HG03196 (cell line): ENCODE results near the gene DMRT3.

ENCODE experiments used
- ATAC-seq: cut with Tn5 transposase; IDR thresholded peaks from one replicate; pipeline ENCODE4 v1.9.1; 2021; ENCODE audit not compliant: unreplicated experiment

Gene DMRT3

GRCh38 chr9:970151-970996 lies 6.1 kb upstream of the DMRT3 start:
- ATAC-seq, result no peak

DNA sequence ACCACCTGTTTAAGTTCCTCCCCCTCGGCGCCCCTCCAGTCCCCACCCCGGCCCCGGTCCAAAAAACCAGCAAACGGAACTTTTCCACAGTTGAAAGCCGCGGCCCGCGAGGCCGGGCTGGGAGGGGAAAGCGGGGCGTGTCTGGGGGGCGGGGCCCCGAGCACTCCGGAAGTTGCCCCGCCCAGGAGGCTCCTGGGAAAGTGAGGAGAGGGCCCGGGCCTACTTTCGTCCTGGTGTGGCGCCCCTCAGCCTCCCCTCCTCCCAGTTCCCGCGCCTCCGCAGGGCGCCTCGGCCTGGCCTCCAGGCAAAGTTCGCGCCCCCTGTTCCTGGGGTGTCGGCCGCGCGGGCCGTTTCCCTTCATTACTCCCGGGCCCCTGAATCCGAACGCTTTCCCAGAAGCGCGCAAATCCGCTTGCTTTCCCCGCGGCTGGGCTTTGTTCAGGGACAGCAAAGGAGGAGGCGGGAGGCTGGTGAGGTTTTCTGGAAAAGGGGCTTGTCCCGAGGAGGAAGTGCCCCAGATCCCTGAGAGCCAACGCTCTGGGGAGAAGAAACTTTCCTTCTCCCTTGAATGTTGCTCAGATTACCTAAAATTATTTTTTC lies 4.5 kb upstream of the DMRT3 start:
- no peak for ATAC-seq

DNA sequence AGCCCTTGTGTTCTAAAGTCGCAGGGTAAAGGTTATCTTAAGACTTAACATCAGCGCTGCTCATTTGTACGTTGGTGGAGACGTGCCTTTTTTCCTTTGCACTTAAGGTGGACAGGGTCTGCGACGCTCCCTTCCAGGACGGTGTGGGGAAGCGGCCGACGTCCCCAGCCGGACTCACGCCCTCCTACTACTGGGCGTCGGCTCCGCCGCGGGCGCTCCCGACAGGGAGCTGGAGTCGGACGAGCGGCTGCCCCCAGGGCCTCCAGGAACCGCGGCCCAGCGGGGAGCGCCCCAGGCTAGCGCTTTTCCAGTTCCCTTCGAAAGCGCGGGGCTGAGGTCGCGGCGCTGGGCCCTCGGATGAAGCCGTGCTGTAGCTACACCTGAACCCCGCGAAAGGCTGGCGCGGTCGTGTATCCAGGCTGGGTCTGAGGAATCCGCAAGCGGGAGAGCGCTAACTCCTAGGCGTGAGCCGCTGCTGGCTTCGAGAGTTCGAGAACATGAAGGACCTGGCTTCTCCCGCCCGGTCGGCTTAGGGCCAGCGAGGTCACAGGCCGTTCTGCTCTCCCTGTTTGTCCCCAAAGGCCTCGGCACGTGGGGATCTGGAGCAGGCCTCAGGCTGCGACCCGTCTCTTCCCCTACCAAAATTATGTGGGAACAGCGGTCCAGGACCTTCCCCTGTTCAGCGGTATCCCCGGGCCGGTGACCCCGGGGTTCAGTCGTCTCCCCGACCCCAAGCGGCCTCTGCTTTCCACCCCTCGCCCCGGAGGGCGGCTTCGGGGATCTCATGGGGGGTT lies 3.8 kb upstream of the DMRT3 start:
- ATAC-seq, result no peak

- ATAC-seq, result no peak
Observed at GRCh38 chr9:973295-973834, 3.1 kb upstream of the DMRT3 start.

- no peak for ATAC-seq
Observed at GRCh38 chr9:974031-974995, 2.1 kb upstream of the DMRT3 start.

DNA sequence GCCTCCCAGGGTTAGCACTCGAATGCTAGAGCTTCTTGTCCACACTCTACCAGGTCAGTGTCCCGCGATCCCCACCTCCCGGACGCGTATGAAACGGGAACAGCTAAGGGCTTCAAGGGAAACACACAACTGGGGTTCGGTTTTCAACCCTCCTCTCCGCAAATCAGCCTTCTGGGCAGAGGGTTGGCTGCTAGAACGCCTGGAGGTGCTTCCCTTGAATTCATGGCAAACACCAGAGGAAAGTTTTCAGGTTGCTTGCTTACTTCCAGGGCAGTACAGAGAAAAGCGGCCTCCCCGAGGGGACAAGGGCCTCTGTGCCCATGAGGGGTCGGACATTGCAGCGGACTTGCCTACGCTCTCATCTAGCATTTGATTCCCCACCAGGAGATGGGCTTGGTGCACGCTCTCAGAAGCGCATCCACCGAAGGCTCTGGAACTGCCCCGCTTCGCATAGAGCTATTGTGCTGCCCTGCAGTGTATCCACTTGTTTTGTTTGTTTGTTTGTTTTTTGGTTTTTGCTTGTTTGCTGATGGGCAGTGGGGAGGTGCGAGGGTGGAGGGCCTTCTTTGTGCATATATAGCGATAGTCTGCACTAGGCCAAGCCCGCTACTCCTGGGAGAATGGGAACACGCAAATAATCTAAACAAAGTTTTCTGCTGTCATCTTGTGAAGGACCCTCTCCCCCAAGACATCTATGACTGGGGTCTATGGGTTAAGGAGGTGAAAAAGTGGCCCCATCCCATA lies 1.3 kb upstream of the DMRT3 start:
- no peak for ATAC-seq

DNA sequence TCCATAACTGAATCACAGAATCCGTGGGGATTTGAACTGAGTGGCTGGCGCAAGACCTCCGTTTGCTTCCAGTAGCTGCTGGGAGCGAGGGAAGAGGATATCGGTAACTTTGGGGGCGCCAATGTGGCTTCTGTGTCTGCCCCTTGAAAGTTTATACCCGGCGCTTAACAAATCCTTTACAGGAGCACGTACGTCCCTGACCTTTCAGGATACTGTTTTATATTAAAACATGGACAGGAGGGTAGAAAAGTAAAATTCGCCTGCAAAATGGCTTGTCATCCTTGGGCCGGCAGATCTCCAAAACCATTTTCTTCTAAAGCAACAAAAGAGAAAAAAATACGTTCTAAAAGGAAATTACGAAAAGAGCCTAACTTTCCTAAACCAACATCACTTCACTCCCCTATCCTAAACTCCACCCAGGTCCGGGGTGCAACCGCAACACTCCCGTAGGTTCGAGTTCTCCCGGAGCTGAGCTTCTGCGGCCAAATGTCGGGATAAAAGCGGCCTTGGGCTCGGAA lies 656 bp upstream of the DMRT3 start:
- no peak for ATAC-seq

DNA sequence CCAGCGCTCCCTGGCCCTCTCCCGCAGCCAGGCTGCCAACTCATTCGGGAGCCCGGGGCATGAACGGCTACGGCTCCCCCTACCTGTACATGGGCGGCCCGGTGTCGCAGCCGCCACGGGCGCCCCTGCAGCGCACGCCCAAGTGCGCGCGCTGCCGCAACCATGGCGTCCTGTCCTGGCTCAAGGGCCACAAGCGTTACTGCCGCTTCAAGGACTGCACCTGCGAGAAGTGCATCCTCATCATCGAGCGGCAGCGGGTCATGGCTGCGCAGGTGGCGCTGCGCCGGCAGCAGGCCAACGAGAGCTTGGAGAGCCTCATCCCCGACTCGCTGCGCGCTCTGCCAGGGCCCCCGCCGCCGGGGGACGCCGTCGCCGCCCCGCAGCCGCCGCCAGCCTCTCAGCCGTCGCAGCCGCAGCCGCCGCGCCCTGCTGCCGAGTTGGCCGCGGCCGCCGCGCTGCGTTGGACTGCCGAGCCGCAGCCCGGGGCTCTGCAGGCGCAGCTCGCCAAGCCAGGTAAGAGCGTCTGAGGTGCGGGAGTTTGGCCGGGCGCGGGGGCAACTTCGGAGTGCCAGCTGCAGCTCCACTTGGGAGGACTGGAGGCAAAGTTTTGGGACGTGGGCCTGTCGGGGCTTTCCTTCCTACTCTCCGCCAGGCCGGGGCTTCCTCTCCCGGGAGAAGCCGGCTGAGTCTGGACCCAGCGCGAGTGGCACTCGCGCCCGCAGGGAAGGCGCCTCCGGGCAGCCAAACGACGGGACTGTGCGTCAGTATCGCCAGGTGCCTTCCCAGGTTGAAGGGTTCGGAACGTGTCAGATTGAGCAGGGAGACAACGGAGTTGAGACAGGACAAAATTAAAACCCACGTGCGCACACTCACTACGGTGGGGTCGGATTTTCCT lies 735 bp downstream of the DMRT3 start:
- no peak for ATAC-seq

- ATAC-seq, result no peak
Observed at GRCh38 chr9:977838-978830, 1.7 kb downstream of the DMRT3 start.

DNA sequence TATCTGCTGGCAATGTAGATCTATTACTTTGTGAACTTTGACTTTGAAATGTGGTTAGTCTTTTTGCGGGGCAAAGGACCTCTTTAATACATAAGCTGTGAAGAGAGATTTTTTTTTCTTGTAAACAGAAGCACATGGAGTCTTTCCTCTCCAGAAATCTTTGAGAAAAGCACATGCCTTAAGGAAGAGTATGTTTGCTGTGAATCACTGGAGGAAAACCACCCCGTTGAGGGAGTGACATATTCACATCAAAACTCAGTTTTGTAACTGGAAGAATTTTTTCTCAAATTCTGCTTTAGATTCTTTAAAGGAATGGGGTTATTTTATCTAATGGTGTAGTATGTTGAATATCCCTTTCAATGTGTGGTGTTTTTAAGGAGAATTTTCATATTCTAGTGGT lies 3.5 kb downstream of the DMRT3 start:
- no peak for ATAC-seq

GRCh38 chr9:980640-981039 lies 4.2 kb downstream of the DMRT3 start:
- ATAC-seq, result no peak

GRCh38 chr9:981491-981898 lies 5.0 kb downstream of the DMRT3 start:
- ATAC-seq, result no peak

- no peak for ATAC-seq
Observed at GRCh38 chr9:982394-983230, 6.2 kb downstream of the DMRT3 start.

DNA sequence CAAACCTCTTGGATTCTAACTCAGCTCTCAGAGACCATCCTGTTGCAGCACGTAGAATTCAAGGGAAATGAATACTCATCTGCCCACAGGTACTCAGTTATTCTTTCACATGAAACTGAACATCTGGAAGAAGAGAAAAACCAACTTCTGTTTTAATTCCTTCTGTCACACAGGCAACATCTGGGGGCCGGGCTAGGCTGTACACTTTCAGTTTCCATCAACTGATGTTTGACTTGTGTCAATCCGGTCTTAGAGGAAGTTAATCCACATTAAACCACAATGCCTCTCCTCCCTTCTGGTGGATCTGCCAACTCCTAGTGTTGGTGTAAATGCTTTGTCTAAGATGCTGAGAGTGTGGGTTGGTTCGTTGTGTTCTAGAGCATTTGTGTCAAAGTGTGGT lies 17.6 kb downstream of the DMRT3 start:
- ATAC-seq, result peak; percentile 87

DNA sequence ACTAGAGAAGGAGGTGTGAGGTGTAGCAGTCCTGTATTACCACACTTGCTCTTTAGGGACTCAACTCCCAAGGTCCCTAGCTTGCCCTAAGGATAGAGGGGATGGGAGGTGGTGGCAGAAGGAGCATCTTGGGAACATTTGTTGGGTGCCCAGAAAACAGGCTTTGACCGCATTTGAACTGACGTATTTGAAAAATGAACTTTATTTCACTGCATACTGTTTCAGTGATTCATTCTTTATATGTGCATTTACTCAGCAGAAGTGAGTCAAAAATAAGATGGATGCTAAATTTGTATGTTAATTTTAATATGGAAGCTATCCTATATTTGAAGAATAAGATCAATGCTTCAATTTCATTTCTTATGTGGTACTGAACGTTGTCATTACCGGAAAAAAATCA lies 18.7 kb downstream of the DMRT3 start:
- no peak for ATAC-seq

GRCh38 chr9:995781-996180 lies 19.3 kb downstream of the DMRT3 start:
- ATAC-seq, result no peak
